ENCODE data around the gene PPP6R3. TPM values are rescaled to one million over a fixed set of nuclear protein-coding genes. Genes with fewer than 3 reads are reported as not detected.
A peak's percentile ranks its signal among the peaks of the same experiment; 100 is the strongest.

Gene PPP6R3
- total and polyA plus RNA-seq, 12 donors, result 40.2 to 180 (median 89.0) TPM

- Histone ChIP-seq H3K4me1 (replicated peaks in 1 of 2) (peaks cover 3 to 5% of the 10 kb centered on the region in 2 donors), H3K27me3 (no peaks in the 10 kb centered on the region), H3K9me3 (replicated peaks in 1 of 3) (no peaks in the 10 kb centered on the region), H3K36me3 (replicated peaks in 1 of 2) (peaks cover 0 to 98% of the 10 kb centered on the region in 2 donors), H3K4me3 (no peak overlapping the region), H3K27ac (no peak overlapping the region)
- intact Hi-C loops (cut with DNase I), result no loop called here
- 88 to 91% (median 90%) methylated on average over 7 of the region's 7 CpGs for WGBS, 4 donors
- DNase-seq, result no peak
- TF ChIP-seq CTCF (IDR thresholded peaks at IDR 0.05), result no peak
- TF ChIP-seq POLR2A (IDR thresholded peaks at IDR 0.05), result no peak
These were observed 140.6 kb downstream of the PPP6R3 start for GRCh38 chr11:68601147-68601546.

GRCh38 chr11:68609761-68610160 is 149.2 kb downstream of the PPP6R3 start:
- no peaks in the 10 kb centered on the region for H3K9me3 ChIP-seq (replicated peaks in 1 of 3)
- TF ChIP-seq POLR2A (IDR thresholded peaks at IDR 0.05), result no peak
- no peak for TF ChIP-seq CTCF (IDR thresholded peaks at IDR 0.05)
- peaks cover 0 to 88% of the 10 kb centered on the region in 2 donors for H3K36me3 ChIP-seq (replicated peaks in 1 of 2)
- H3K27me3 ChIP-seq, result no peaks in the 10 kb centered on the region
- no peak overlapping the region for H3K27ac ChIP-seq
- intact Hi-C loops (cut with DNase I), result no loop called here
- no peak for DNase-seq
- no peak overlapping the region for H3K4me3 ChIP-seq
- 80 to 91% (median 90%) methylated on average over 5 to 13 of the region's 13 CpGs for WGBS, 4 donors
- H3K4me1 ChIP-seq (replicated peaks in 1 of 2), result no peaks in the 10 kb centered on the region

GRCh38 chr11:68610452-68611116 is 150.0 kb downstream of the PPP6R3 start:
- H3K27ac ChIP-seq, result no peak overlapping the region
- no peak for DNase-seq
- WGBS, 4 donors, result 64 to 86% (median 78%) methylated on average over 1 of the region's 1 CpG
- no peak overlapping the region for H3K4me3 ChIP-seq
- no peaks in the 10 kb centered on the region for H3K27me3 ChIP-seq
- H3K36me3 ChIP-seq (replicated peaks in 1 of 2), result peaks cover 0 to 88% of the 10 kb centered on the region in 2 donors
- no peaks in the 10 kb centered on the region for H3K9me3 ChIP-seq (replicated peaks in 1 of 3)
- H3K4me1 ChIP-seq (replicated peaks in 1 of 2), result no peaks in the 10 kb centered on the region
- TF ChIP-seq POLR2A (IDR thresholded peaks at IDR 0.05) (no peak), CTCF (IDR thresholded peaks at IDR 0.05) (peak in 1 of 6 experiments; percentile 9)
- intact Hi-C loops (cut with DNase I), result no loop called here

- WGBS, 4 donors, result 94 to 100% (median 97%) methylated on average over 3 to 6 of the region's 6 CpGs
- H3K36me3 ChIP-seq (replicated peaks in 1 of 2), result peaks cover 0 to 45% of the 10 kb centered on the region in 2 donors
- intact Hi-C loops (cut with DNase I), result no loop called here
These were observed 155.1 kb downstream of the PPP6R3 start for GRCh38 chr11:68615657-68616056.

More at GRCh38 chr11:68615657-68616056, 155.1 kb downstream of the PPP6R3 start:
- no peaks in the 10 kb centered on the region for H3K27me3 ChIP-seq
- H3K4me1 ChIP-seq (replicated peaks in 1 of 2), result no peaks in the 10 kb centered on the region
- TF ChIP-seq CTCF (IDR thresholded peaks at IDR 0.05), result no peak
- no peak overlapping the region for H3K27ac ChIP-seq
- no peaks in the 10 kb centered on the region for H3K9me3 ChIP-seq (replicated peaks in 1 of 3)
- DNase-seq, result no peak
- H3K4me3 ChIP-seq, result no peak overlapping the region
